Activated CD8-positive, alpha-beta memory T cell treated with anti-CD3 and anti-CD28 coated beads, Interleukin-2, amount 50 U/mL, for 24 hours (primary cell): ENCODE data around the gene EFNB2.

ENCODE experiments used
- DNase-seq: peaks from one replicate; pipeline ENCODE4 v3.0.0-alpha.2; 2020; ENCODE audit errors: extremely low read depth

Gene EFNB2

DNA sequence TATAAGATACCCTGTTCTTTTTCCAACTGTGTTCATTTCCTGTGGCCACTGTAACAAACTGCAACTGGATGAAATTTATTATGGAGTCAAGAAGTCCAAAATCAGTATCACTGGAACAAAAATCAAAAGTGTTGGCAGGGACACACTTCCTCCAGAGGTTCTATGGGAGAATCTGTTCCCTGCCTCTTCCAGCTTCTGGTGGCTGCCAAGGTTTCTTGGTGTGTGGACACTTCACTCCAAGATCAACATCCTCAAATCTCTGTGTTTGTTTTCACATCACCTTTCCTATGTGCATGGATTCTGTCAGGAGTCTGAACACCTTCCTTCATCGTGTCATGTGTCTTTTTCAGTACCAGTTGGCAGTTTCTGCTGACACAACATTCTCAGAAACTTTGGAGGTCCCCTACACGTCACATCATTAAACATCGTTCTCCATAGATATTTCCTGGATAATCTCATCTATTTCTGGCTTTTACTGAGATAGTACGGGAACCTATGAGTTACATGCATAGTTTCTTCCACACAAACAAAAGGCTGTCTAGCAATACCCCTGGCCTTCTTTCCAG, 15.2 kb upstream of the EFNB2 start:
- no peak for DNase-seq

DNA sequence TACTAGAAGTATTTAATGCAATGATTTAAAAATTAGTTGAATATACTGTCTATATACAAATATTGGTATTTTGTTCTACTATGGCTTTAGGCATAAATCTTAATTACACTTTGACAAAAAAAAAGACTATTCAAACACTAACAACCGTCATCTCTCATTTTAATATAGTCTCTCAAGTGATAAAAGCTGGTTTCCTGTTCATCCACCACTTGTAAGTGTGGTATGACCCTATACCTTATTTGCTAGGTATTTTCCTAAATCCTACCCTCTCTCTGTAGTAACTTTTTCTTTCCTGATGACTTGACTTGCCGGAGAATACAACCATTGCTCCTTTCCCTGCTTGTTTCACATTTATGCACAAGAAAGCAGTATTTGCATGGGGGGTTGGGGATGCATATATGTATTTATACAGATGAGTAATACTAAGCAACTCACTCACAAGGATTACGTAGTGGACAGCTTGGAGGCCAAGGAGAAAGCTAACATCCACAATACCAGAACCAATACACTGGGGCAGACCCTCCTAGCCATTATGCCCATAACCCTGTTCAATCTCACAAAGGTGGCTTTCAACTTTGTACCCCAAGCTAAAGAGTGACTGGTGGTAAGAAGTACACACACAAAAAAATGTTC, 12.7 kb upstream of the EFNB2 start:
- no peak for DNase-seq

DNA sequence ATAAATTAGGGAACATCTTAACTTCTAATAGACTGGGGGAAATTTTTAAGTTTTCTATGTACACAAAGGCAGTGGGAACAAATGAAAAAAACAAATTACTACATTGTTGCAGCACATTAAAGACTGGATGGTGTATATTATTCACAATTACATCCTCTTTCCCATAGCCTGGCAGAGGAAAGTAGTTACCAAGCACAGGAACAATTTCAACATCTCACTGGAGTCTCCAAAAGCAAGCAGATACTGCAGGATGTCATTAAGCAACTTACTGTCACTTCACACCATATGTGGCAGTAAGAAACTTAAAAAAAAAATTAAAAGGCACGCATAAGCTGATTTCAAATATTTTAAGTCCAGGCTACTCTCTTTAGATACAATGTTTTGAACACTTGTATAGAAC, 6.4 kb upstream of the EFNB2 start:
- DNase-seq: no peak

DNA sequence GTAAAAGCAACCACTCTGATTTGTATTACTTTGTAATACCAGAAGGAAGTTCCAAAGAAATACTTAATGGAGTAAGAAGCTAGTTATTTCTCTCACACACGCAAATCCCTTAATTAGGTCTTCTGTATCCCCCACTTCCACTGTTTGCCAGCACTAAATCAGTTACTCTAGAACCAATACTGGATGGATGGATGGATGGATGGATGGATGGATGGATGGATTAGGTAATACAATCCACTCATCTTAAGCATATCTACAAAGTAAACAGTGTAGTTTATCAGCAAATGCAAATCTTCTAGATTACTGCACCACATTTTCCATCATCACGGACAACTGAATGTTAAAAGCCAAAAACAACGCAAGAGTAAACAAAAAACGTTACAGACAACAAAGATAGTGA, 5.2 kb upstream of the EFNB2 start:
- no peak for DNase-seq

DNA sequence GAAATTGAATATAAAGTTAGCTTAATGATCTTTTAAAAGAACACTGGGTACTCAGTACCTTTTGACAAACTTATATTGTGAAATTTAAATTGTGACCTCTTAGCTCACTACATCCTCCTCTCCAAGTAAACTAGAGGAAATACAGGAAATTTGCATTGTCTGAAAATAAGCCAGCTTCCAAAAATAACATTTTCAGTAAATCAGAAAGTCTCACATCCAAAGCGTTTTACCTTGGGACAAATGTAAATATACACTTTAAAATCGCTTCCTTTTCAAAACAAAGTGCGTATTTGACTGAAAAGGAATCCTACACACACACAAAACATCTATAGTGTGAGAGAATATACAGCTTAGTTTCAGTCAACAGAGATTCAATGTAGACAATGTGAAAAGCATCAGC, 2.1 kb upstream of the EFNB2 start:
- DNase-seq: no peak

DNA sequence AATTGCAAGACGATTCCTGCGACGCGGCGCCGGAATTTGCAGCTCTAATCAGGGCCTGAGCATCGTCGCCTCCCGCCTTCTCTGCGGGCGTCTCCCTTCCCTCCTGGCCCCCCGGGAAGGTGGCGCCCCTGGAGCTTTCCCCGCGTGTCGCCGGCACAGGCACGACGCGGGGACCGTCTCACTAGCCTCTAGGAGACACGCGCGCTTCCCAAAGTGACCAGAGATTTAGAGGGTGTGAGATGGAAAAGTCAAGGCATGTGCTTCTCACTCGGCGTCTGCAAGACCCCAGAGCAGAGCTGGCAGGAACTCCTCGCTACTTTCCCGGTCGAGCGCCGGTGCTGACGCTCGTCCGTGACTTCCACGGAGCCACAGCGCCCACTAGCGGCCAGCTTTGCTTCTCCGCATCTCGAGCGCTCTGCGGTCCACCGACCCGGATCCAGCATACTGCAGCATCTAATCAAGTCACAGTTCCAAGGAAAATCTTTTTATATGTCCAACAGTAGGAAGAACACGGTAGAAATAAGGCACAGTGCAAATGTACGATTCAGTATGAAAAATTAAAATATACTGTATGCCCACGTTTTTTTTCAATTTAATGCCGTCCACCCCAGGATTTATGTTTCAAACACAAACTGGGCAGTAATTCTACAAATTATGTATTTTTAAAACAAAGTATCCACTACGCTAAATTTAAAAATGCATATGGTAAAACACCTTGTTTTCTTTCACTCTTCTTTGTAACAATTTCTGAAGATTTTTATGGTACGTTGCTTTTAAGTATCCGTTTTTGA, 977 bp upstream of the EFNB2 start:
- peak; percentile 82 for DNase-seq

DNA sequence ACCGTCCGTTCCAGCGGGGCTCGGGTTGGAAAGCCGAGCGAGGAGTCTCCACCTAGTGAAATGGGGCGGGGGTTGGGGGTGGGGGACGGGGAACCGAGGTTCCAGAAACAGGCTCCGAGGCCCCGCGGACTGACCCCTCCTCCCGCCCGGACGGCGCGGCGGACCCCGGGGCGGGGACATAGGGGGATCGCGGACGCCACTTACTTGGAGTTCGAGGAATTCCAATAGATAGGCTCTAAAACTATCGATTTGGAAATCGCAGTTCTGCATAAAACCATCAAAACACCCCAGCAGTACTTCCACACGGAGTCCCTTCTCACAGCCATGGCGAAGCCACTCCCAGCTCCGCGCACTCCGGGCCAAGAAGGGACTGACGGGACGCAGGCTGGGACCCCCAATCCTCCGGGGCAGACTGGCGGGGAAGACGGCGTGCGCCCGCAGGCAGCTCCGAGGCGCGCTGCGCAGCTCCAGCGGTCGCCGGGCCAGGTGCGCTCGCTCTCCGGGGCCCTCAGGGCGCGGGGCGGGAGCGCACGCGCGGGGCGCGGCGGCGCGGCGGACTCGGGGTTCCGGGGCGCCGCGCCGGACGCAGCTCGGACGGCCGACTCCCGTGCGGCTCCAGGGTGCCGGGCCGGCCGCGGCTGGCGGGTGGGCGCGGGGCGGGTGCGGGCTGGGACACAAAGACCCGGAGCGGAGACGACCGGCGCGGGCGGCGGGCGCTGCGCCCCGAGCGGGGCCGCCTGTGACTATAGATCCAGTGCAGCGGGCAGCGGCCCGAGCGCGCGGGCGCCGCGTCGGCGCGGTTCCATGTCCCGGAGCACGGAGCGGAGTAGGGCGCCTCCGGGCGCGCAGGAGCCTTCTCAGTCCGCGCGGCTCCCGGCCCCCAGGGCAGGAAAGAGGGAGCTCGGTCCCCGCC, 567 bp downstream of the EFNB2 start:
- DNase-seq: no peak

DNA sequence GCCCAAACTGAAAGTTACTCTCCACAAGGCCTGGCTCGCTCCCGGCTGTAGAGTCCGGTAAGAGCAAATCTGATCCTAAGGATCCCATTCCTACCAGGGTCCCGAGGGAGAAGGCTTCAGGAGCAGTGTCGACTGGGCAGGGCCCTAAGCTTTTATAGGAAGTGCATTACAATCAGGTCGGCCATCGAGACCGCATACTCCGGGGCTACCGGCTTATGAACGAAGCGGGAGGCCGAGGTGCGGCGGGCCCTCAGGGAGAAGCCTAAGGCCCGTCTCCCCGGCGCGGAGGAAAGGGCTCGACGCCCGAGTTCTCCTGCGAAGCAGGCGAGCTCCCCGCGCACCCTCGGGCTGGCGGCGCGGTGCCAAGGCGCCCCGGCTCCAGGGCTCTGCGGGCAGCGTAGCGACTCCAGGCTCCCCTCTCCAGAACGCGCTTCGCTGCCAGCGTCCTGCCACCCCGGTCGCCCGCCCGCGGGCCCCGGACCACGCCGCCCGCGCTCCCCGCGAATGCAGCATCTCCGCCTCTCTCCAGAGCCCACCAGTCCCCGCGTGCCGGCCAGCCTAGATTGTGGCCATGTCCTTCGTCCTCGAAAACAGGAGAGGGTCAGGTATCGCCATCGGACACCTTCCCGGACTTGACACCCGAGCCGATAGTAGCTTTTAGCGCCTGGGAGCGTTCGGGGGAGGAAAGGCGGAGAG, 1.4 kb downstream of the EFNB2 start:
- no peak for DNase-seq

DNA sequence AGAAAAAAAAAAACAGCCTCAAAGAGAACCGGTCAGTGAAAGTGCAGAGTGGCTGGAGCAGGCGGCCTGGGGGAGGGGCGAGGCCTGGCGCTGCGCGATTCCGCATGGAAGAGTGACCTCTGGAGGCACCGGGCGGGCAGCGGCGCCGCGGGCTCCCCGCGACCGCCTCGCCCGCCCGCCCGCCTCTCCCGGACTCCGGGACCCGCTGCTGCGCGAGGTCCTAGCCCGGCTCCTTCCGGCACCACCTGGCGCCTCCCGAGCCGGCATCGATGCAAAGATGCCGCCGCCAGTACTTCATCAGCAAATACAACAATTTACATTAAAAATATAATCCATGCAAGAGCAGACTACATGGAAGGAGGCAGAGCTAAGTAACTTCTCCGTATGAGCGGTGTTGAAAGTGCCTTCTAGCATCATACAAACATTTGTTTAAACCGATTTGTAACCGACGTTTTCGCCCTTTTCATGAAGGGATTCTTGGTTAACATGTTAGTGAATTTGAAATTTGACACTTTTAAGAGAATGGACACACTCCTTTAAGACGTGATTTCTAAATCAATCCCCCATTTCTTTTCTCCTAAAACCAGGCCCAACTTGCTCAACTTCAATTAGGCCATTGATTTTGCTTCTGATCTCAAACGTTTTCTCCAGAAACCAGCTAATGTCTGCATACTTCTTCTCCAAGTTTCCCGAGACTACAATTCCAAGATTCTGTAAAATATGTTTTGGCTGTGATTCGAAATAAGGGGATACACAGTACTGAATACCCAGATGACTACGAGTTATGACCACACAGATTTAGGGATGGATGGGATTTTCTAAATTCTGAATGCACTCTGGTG, 2.1 kb downstream of the EFNB2 start:
- DNase-seq: no peak

DNA sequence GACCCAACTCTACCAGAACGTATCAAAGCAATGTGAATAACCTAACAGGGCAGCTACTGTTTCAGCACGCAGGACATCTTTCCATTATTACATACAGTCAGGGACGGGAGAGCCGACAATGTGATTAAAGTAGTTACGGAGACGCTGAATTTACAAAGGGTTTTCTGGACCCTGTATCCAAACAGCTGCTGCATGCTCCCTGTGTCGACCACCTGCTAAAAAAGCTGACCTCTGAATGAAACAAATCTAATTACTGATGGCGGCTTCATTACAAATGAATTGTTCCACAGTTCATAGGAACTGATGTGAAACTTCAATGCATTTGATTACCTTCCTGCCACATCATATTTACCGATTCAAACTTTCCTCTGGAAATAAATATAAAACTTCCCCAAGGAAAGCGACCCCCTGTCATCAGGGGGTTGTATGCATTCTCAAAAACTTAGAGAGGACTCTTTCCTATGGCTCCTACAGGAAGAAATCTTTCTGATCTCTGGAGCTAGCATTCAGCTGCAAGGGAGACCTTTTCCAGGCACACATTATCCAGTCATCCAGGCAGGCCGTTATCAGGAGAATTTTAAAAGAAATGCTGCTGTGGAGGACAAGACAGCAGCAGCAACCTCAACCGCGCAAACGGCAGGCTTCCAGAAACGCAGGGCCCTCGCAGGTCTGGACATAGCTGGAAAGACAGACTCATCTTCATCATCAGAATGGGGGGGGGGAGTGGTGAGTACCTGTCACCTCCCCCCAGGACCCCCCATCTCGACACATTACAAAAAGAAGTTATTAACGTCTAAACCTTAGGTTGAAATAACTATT, 3.1 kb downstream of the EFNB2 start:
- DNase-seq: no peak

DNA sequence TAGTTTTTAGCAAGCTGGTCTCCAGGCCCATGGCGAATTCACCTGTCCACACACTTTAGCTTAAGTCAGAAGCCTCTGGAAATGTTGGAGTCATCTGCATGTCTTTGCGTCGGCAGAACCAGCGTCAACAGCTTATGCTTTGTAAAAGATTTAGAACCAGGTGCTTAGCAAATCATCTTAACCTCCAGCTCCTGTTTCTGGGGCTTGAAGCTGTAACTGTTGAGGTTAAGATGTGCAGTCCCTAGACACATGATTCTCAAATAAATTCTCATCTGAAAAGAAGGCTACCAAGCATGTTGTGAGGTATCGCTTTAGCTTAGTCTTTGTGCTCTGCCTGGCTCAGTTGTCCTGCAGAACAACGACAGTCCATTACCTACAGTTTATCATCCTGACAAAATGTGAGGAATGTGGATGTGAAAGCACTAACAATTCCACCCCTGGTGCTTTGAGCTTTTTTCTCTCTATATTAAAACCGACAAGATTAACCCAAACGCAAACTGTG, 4.4 kb downstream of the EFNB2 start:
- no peak for DNase-seq

DNA sequence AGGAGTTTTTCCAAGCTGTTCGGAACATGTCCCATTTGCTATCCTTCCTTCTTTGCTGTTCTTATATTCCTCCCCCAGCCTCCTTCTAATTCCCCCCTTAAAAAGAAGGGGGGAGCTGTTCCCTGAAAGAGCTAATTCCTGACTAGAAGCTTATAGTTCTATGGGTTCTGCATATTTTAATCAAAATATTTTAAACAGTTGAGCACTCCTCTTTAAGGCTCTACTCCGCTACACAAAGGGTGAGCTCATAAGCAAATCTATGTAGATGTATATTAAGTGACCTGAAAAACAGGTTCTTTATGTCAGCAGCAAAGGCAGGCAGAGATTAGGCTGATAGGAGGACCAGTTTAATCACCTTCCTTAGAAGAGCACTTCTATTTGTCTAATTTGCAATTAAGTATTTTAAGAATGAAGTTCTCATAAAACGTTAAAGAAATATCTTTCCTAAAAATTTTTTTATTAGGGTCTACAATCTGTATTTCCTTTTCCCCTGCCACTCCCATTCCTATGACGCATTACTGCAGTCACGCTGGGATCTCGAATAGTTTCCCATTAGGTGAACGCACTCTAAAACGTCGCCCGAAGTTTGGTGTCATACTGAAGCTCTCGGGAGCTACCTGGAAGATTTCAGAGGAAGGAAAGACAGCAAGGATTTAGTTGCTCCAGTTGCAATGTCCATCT, 5.2 kb downstream of the EFNB2 start:
- DNase-seq: no peak

DNA sequence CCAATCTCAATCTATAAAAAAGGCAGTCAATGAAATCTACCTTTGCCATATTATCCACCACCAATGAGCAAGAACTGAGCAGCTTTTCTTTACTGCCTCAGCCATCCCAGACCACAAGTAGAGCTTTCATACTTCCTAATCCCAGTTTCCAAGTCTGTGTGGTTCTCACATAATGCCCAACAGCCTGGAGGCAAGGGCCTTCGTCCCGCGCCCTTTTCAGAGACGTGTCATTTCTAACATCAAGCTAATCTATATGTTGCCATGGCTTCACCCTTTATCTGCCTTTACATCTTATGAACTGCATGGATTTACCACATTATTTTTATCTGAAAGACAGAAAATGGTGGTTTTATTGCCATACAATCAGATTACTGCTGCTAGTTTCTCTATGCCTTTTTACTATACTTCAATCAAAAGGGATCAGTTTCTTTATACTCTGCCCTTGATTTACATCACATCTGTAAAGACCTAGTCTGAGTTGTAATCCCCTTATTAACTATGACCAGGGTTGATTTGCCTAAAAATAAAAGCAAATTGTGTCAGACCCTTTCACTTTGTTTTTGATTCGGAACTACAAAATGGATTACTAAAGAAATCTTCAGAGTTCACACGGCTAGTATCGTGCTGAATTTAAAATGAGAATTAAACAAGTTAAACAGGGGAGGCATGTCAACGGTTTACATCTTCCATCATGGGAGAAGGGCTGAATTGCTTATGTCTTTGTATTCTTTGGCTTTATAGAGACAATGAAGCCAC, 5.9 kb downstream of the EFNB2 start:
- DNase-seq: no peak

DNA sequence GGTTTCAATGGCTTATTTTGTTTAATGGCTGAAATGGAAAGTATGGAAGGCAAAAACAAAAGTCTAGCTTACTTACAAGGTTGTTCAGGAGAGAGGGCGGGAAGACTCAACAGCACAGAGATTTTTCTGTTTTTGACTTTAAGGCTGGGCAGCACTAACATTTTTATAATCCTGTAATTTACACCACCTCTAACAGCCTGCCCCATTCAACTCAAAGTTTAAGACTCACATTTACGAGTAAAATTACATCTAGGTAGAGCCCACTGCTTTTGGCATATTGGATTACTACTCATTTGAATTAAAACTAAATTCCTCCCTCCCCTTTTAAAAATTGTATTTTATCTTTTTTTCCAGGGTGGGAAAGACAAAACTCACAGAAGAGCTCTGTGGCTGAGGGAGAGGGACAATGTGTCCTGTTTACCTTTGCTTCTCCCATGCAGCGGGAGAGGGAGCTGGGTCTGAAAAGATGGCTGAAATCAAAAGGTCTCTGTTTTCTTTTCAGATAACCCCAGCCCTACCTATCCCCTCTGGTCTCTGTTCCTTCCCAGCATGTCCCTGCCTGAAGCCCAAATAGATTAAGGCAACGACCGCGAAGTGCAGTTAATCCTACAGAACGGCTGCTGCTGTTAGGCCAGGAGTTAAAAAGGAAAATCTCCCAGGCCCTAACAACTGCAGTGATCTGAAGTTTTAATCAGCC, 6.6 kb downstream of the EFNB2 start:
- DNase-seq: no peak

DNA sequence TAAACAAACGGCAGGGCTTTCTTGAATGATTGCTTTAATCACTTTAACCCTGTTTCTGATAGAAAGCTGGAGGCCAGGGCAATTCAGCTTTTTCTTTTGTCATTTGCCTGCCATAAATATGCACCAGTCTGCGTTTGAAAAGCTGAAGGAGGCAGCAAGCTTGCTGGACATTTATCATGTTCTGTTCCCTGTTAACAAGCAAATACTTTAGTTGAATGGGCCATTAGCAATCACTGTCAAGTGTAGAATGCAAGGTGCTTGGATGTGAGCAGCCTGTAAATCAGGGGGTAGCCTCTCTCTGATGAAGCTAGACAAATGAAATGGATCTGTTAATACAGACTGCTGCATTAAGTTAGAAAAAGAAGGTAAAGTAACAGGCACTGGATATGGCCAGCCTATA, 7.6 kb downstream of the EFNB2 start:
- no peak for DNase-seq

DNA sequence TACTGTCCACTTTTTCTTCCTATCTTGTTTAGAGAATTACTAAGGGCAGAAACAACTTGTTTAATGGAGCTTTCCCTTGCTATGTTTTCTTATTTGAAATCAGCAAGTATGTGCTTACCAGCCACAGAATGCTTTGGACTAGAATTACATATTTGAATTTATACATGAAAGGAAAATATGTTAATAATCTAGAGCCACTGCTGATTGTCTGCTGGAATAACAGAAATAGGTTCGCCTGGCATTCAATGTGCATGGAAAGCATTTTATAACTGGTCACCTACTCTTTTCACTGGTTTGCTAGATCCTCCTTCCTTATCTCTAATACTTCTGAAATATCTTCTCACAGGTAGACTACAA, 8.0 kb downstream of the EFNB2 start:
- DNase-seq: no peak

DNA sequence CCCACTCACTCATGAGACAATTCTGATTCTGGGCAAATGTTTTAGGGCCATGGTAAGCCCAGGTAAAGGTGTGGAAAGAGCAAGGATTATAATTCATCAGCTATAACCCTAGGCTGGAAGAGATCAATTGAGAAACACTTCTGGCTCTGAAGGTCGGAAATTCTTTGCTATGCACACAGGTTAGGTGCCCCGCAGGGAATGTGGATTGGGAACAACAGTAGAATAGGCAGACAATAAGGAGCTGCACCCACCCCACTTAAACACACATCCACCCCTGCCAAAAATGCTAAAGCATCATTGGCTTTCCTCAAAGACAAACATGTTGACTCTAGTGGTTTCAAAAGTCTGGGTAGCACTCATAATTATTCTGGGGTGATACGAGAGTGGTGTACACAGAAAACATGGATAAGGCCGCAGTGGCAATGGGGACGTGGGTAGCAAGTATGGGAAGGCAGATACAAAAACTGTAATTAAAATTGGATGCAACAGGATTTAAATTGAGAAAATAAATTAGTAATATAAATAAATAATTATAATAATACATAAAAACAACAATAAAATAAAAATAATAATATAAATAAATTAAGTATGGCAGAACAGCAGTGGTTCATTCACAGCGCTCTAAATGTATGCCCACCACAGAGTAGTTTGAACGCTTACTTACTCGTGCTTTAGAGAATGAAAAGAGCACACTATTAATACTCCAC, 8.6 kb downstream of the EFNB2 start:
- DNase-seq: no peak
